Activated CD8-positive, alpha-beta memory T cell treated with anti-CD3 and anti-CD28 coated beads, Interleukin-2, amount 50 U/mL, for 4 hours (primary cell): ENCODE data around the gene HOXB7.

Experiments used
- DNase-seq: peaks from one replicate; pipeline ENCODE4 v3.0.0-alpha.2; 2020

The HOXB7 gene

GRCh38 chr17:48636177-48637018 is 25.6 kb upstream of the HOXB7 start:
- peak; percentile 73 for DNase-seq

GRCh38 chr17:48634493-48635208 is 23.8 kb upstream of the HOXB7 start:
- no peak for DNase-seq

- DNase-seq = no peak
Observed at GRCh38 chr17:48633266-48633677, 22.5 kb upstream of the HOXB7 start.

- DNase-seq = no peak
Observed at GRCh38 chr17:48632579-48633265, 21.9 kb upstream of the HOXB7 start.

- DNase-seq = no peak
Observed at GRCh38 chr17:48631693-48632578, 21.1 kb upstream of the HOXB7 start.

- no peak for DNase-seq
Observed at GRCh38 chr17:48630925-48631692, 20.3 kb upstream of the HOXB7 start.

GRCh38 chr17:48630009-48630924 is 19.4 kb upstream of the HOXB7 start:
- no peak for DNase-seq

- DNase-seq = no peak
Observed at GRCh38 chr17:48629411-48629759, 18.6 kb upstream of the HOXB7 start.

- DNase-seq = no peak
Observed at GRCh38 chr17:48628649-48629410, 18.0 kb upstream of the HOXB7 start.

GRCh38 chr17:48627623-48628521 is 17.1 kb upstream of the HOXB7 start:
- no peak for DNase-seq

- no peak for DNase-seq
Observed at GRCh38 chr17:48627118-48627597, 16.3 kb upstream of the HOXB7 start.

GRCh38 chr17:48626245-48627117 is 15.7 kb upstream of the HOXB7 start, which contains the start of gene HOXB9:
Gene HOXB9, minus strand, starts transcription at chr17:48626358. Its CDS starts 89 bp downstream, at chr17:48626269.
- peak; percentile 68 for DNase-seq

- peak; percentile 52 for DNase-seq
Observed at GRCh38 chr17:48625495-48626244, 14.9 kb upstream of the HOXB7 start.

- DNase-seq = no peak
Observed at GRCh38 chr17:48624544-48625494, 14.0 kb upstream of the HOXB7 start.

- no peak for DNase-seq
Observed at GRCh38 chr17:48624118-48624517, 13.3 kb upstream of the HOXB7 start.

GRCh38 chr17:48623583-48623982 is 12.8 kb upstream of the HOXB7 start:
- DNase-seq = no peak
